IMR-90 (cell line): ENCODE results near the gene PIKFYVE. TPM values are rescaled to one million over a fixed set of nuclear protein-coding genes. Genes with fewer than 3 reads are reported as not detected.

Experiments used
- ATAC-seq: fragments of 200-7000 bp; cut with Tn5 transposase; 2 replicates; pipeline ENCODE4 v1.9.1; 2020; ENCODE audit warnings: low read depth, mild to moderate bottlenecking, moderate library complexity
- BruUV-seq: library from RNA; stranded (reverse); fragments of 400-500 nt; replicated peaks from 2 replicates; lab custom pipeline; 2021; lab: Mats Ljungman, UMichigan
- CTCF ChIA-PET: fragments of 300-600 bp; formaldehyde crosslinking; extraction: SDS; loops from one replicate; lab custom pipeline; 2021; ENCODE audit warnings: antibody characterized with exemption; lab: Yijun Ruan, JAX
- POLR2A ChIA-PET: fragments of 300-600 bp; sonication (Branson Sonifier 250); formaldehyde crosslinking; loops from one replicate; lab custom pipeline; 2022; ENCODE audit warnings: antibody characterized with exemption; ENCODE audit not compliant: unreplicated experiment; lab: Charles Lee
- DNase-seq: peaks from one replicate; pipeline ENCODE4 v3.0.0; 2013
- H2AFZ ChIP-seq: replicated peaks from 2 replicates; pipeline ENCODE3; 2013; ENCODE audit warnings: low read length, mild to moderate bottlenecking; ENCODE audit not compliant: poor library complexity
- H2AK5ac ChIP-seq: 2 replicates; pipeline ENCODE4 v1.6.1; 2013; ENCODE audit warnings: low read depth, low read length, inconsistent platforms
- H2AK9ac ChIP-seq: replicated peaks from 2 replicates; pipeline ENCODE3; 2013; ENCODE audit warnings: mild to moderate bottlenecking, low read depth, low read length, moderate library complexity; ENCODE audit not compliant: poor library complexity
- H2BK120ac ChIP-seq: 2 replicates; pipeline ENCODE4 v1.6.1; 2013; ENCODE audit warnings: low read depth, low read length, inconsistent platforms
- H2BK15ac ChIP-seq: 3 replicates; pipeline ENCODE4 v1.6.1; 2013; ENCODE audit warnings: low read depth, low read length, inconsistent platforms
- H2BK20ac ChIP-seq: 2 replicates; pipeline ENCODE4 v1.6.1; 2013; ENCODE audit warnings: low read depth, mild to moderate bottlenecking, inconsistent platforms, low read length, moderate library complexity
- H2BK5ac ChIP-seq: 2 replicates; pipeline ENCODE4 v1.6.1; 2013; ENCODE audit warnings: mild to moderate bottlenecking, low read depth, low read length, inconsistent platforms; ENCODE audit not compliant: poor library complexity, severe bottlenecking
- H3K14ac ChIP-seq: replicated peaks from 2 replicates; pipeline ENCODE4 v1.6.1; 2013; ENCODE audit warnings: low read depth, low read length, inconsistent platforms
- H3K18ac ChIP-seq: 2 replicates; pipeline ENCODE4 v1.6.1; 2013; ENCODE audit warnings: low read depth, low read length, control low read depth
- H3K23ac ChIP-seq: 2 replicates; pipeline ENCODE4 v1.6.1; 2013; ENCODE audit warnings: low read depth, low read length, inconsistent platforms
- H3K27ac ChIP-seq: 2 replicates; pipeline ENCODE4 v1.5.1; 2013; ENCODE audit warnings: mild to moderate bottlenecking, control low read depth, low read length; ENCODE audit not compliant: insufficient read depth
- H3K27me3 ChIP-seq: 2 replicates; pipeline ENCODE4 v1.6.1; 2013; ENCODE audit warnings: low read length; ENCODE audit not compliant: control insufficient read depth, insufficient read depth
- H3K36me3 ChIP-seq: 2 replicates; pipeline ENCODE4 v1.6.1; 2013; ENCODE audit warnings: low read length, mixed read lengths; ENCODE audit not compliant: control insufficient read depth, insufficient read depth
- H3K4ac ChIP-seq: 2 replicates; pipeline ENCODE4 v1.6.1; 2013; ENCODE audit warnings: low read depth, low read length, inconsistent platforms
- H3K4me1 ChIP-seq: 2 replicates; pipeline ENCODE4 v1.6.1; 2013; ENCODE audit warnings: low read length, mixed read lengths; ENCODE audit not compliant: control insufficient read depth, insufficient read depth
- H3K4me2 ChIP-seq: 2 replicates; pipeline ENCODE4 v1.6.1; 2013; ENCODE audit warnings: low read depth, mild to moderate bottlenecking, control low read depth, low read length, moderate library complexity
- H3K4me3 ChIP-seq: 2 replicates; pipeline ENCODE4 v1.5.1; 2013; ENCODE audit warnings: low read depth, mild to moderate bottlenecking, control low read depth, low read length, moderate library complexity; ENCODE audit not compliant: insufficient read depth
- H3K56ac ChIP-seq: 2 replicates; pipeline ENCODE4 v1.6.1; 2013; ENCODE audit warnings: low read length, inconsistent platforms; ENCODE audit not compliant: insufficient read depth; ENCODE audit errors: extremely low read depth
- H3K79me1 ChIP-seq, 2 experiments: 2 replicates each; pipeline ENCODE4 v1.6.1; 2013; ENCODE audit warnings: low read length in 2 of 2, inconsistent platforms in 1 of 2, low read depth in 1 of 2
- H3K9ac ChIP-seq: 2 replicates; pipeline ENCODE4 v1.6.1; 2013; ENCODE audit warnings: low read depth, low read length, control low read depth
- H3K9me1 ChIP-seq: 2 replicates; pipeline ENCODE4 v1.6.1; 2013; ENCODE audit warnings: low read length, inconsistent platforms; ENCODE audit not compliant: insufficient read depth
- H3K9me3 ChIP-seq: 2 replicates; pipeline ENCODE4 v1.6.1; 2013; ENCODE audit warnings: low read length; ENCODE audit not compliant: control insufficient read depth, insufficient read depth
- H4K20me1 ChIP-seq: 2 replicates; pipeline ENCODE4 v1.6.1; 2013; ENCODE audit warnings: low read length, inconsistent platforms; ENCODE audit not compliant: insufficient read depth
- H4K5ac ChIP-seq: 2 replicates; pipeline ENCODE4 v1.6.1; 2013; ENCODE audit warnings: mild to moderate bottlenecking, low read depth, low read length, control low read depth
- H4K8ac ChIP-seq, 2 experiments: 2 replicates each; pipeline ENCODE4 v1.6.1; 2013; ENCODE audit warnings: low read depth in 2 of 2, low read length in 2 of 2, control low read depth in 1 of 2, inconsistent platforms in 1 of 2
- H4K91ac ChIP-seq: 2 replicates; pipeline ENCODE4 v1.6.1; 2013; ENCODE audit warnings: low read depth, low read length, inconsistent platforms; ENCODE audit not compliant: insufficient read depth
- FOS ChIP-seq: fragments of 150-350 bp; IDR thresholded peaks from 2 replicates; pipeline ENCODE4 v1.6.1; 2016; ENCODE audit warnings: low read depth, low read length
- MAFK ChIP-seq: IDR thresholded peaks from 2 replicates; pipeline ENCODE4 v1.6.1; 2012; ENCODE audit warnings: low read depth, low read length, improper control_type of control experiment
- NFE2L2 ChIP-seq: fragments of 150-350 bp; IDR thresholded peaks from 2 replicates; pipeline ENCODE4 v1.6.1; 2016; ENCODE audit warnings: low read depth, mild to moderate bottlenecking, low read length
- SMC3 ChIP-seq: fragments of 150-350 bp; IDR thresholded peaks from 2 replicates; pipeline ENCODE4 v1.6.1; 2016; ENCODE audit warnings: low read depth, mild to moderate bottlenecking, antibody characterized with exemption, low read length, moderate library complexity
- WGBS, 2 experiments: methylation state at CpG; one replicate each; pipeline versions ENCODE4 v1.1.5 to v1.1.7; 2013; ENCODE audit warnings: missing lambda C conversion rate in 2 of 2; ENCODE audit not compliant: insufficient read length in 1 of 2; ENCODE audit errors: extremely low coverage in 2 of 2; 5-methylcytosine and 5-hydroxymethylcytosine counted together
- dilution Hi-C: fragments of 300-500 bp; cut with HindIII; formaldehyde crosslinking; loops from one replicate; pipeline ENCODE4 v1.14.3; 2018; ENCODE audit warnings: low sequenced_read_pairs; ENCODE audit not compliant: unreplicated experiment
- in situ Hi-C: fragments of 300-500 bp; cut with MboI; formaldehyde crosslinking; loops from 3 replicates; pipeline ENCODE4 v1.14.3; 2019; ENCODE audit warnings: low sequenced_read_pairs, inconsistent platforms, mixed read lengths
- intact Hi-C: fragments of 100-400 bp; cut with micrococcal nuclease; formaldehyde crosslinking; loops from 2 replicates; pipeline ENCODE4 v1.10.0; 2022
- polyA plus RNA-seq, 3 experiments: library from polyadenylated mRNA; depleted of rRNA; stranded (reverse); fragments of >200 nt; gene quantifications; 2 replicates each; pipeline ENCODE4 v1.2.3, GENCODE V29; 2012; ENCODE audit warnings: low replicate concordance in 1 of 3
- total RNA-seq: library from RNA; depleted of rRNA; stranded (reverse); fragments of >200 nt; gene quantifications from 2 replicates; pipeline ENCODE4 v1.2.3, GENCODE V29; 2012

Gene PIKFYVE
- total and polyA plus RNA-seq, 2 of the 4 experiments (the other 2 are of a cell fraction) = 9.3 to 34.6 TPM

DNA sequence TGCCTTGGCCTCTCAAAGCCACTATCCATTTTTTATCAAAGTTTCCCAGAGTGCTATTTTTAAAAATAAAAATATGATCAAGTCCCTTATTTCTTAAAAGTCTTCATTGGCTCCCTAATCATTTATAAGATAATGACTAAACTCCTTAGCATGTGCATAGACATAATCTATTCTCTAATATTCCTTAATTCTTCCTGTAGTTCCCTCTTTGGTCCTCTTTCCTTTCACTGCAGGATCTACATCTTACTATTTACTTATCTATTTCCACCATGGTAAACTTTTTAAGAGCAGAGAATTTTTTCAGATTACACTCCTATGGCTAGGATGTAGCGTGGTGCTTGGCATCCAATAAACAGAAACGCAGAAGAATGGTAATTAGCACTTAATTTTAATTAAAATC is 30.2 kb upstream of the PIKFYVE start:
- Histone ChIP-seq H3K4ac (no peak overlapping the region), H3K4me2 (no peak overlapping the region), H2AFZ (no peak overlapping the region), H2BK5ac (no peak overlapping the region), H2BK15ac (no peak overlapping the region), H4K8ac (no peak overlapping the region), H3K27ac (no peak overlapping the region), H3K36me3 (peaks cover 13% of the 10 kb centered on the region), H3K4me3 (no peak overlapping the region), H4K5ac (no peak overlapping the region), H2AK5ac (no peak overlapping the region), H3K18ac (no peak overlapping the region), H3K27me3 (no peaks in the 10 kb centered on the region), H3K9me3 (no peaks in the 10 kb centered on the region), H2BK20ac (no peak overlapping the region), H3K23ac (no peak overlapping the region), H3K9me1 (no peaks in the 10 kb centered on the region), H3K4me1 (no peaks in the 10 kb centered on the region), H3K79me1 (no peaks in the 10 kb centered on the region), H3K56ac (no peak overlapping the region), H3K9ac (no peak overlapping the region), H3K14ac (no peak overlapping the region), H4K91ac (no peak overlapping the region), H2BK120ac (no peak overlapping the region), H2AK9ac (no peak overlapping the region), H4K20me1 (no peaks in the 10 kb centered on the region)
- in situ Hi-C loops = no loop called here
- TF ChIP-seq MAFK (no peak), SMC3 (no peak), FOS (no peak), NFE2L2 (no peak)
- CTCF ChIA-PET = no interaction called here
- WGBS, 2 experiments = no CpG with 5 or more reads among the region's 2 CpGs
- DNase-seq = no peak
- intact Hi-C loops = no loop called here
- dilution Hi-C loops = no loop called here
- no TSS peak for BruUV-seq
- POLR2A ChIA-PET = no interaction called here
- ATAC-seq = no peak
